Mucosa of descending colon (tissue), 3 donors: ENCODE results near the gene PXN. TPM values are rescaled to one million over a fixed set of nuclear protein-coding genes. Genes with fewer than 3 reads are reported as not detected.

Experiments
- ATAC-seq: fragments of 200-7000 bp; cut with Tn5 transposase; one replicate; pipeline ENCODE4 v1.9.1; 2020; ENCODE audit warnings: mild to moderate bottlenecking, moderate library complexity
- DNase-seq, 3 donors: peaks; one replicate each; pipeline ENCODE4 v3.0.0-alpha.2; 2020
- H3K36me3 ChIP-seq: fragments of 200-600 bp; one replicate; pipeline ENCODE4 v1.8.0; 2021; ENCODE audit warnings: low read depth, mild to moderate bottlenecking
- H3K4me1 ChIP-seq: fragments of 200-600 bp; one replicate; pipeline ENCODE4 v1.8.0; 2021; ENCODE audit warnings: low read depth, mild to moderate bottlenecking
- H3K4me3 ChIP-seq: fragments of 200-600 bp; one replicate; pipeline ENCODE4 v1.8.0; 2021; ENCODE audit warnings: mild to moderate bottlenecking
- H3K9me3 ChIP-seq: fragments of 200-600 bp; one replicate; pipeline ENCODE4 v1.8.0; 2021; ENCODE audit warnings: mild to moderate bottlenecking
- CTCF ChIP-seq: fragments of 200-600 bp; IDR thresholded peaks from one replicate; pipeline ENCODE4 v1.8.0; 2022; ENCODE audit warnings: antibody characterized with exemption, mild to moderate bottlenecking
- intact Hi-C, 2 donors: fragments of 100-400 bp; cut with DNase I in 1 of 2; cut with micrococcal nuclease in 1 of 2; formaldehyde crosslinking; loops; one replicate each; pipeline versions ENCODE4 v1.11.0 to v1.11.1; 2022; cut with DNase I, micrococcal nuclease
- total RNA-seq, 3 donors: library from RNA; stranded (reverse); fragmentation: NEBNext Ultra II Directional in 2 of 3; extraction: Animal tissue kit (Norgen Biotek cat#: 25700) in 2 of 3; gene quantifications; one replicate each; pipeline versions ENCODE4 v1.2.1 to v1.2.4, GENCODE V29; 2021 to 2023
- donor health status: DM: no; HTN: no; CAD: no; lungs with moderate emphysema.
- donor health status: DM: no; HTN: no; CAD: no.
- donor health status: DM: no; HTN: yes; CAD: no.

Gene PXN
- total RNA-seq, 3 donors from 2014 or later, result 117 to 167 (median 146) TPM

- H3K9me3 ChIP-seq, result no peaks in the 10 kb centered on the region
- no peak for TF ChIP-seq CTCF
- H3K4me3 ChIP-seq, result no peak overlapping the region
- no peaks in the 10 kb centered on the region for H3K4me1 ChIP-seq
- ATAC-seq (no peak), DNase-seq (no peak)
- peaks cover 27% of the 10 kb centered on the region for H3K36me3 ChIP-seq
- intact Hi-C loops, result no loop called here
These were observed 102.8 kb downstream of the PXN start for GRCh38 chr12:120162763-120163162.

- intact Hi-C loops, result no loop called here
- H3K4me3 ChIP-seq, result no peak overlapping the region
- H3K36me3 ChIP-seq, result peaks cover 27% of the 10 kb centered on the region
- no peak for ATAC-seq
- DNase-seq, result no peak
- no peaks in the 10 kb centered on the region for H3K4me1 ChIP-seq
- no peaks in the 10 kb centered on the region for H3K9me3 ChIP-seq
- TF ChIP-seq CTCF, result no peak
These were observed 103.7 kb downstream of the PXN start for GRCh38 chr12:120161852-120162251.

Other genes with a start within 250 kb of the PXN start
- gene RAB35, start 149.0 kb downstream of the PXN start, total RNA-seq, result 10 to 100 TPM; 50.1 to 56.5 (median 51.3) TPM
- 100 to 1,000 TPM in 1 of 3 donors, 10 to 100 TPM in 2; 74.6 to 108 (median 76.7) TPM for gene GCN1, start 71.0 kb downstream of the PXN start, total RNA-seq
- gene RPLP0, start 64.6 kb downstream of the PXN start, total RNA-seq, result 1,000 to 10,000 TPM; 1,175 to 1,810 (median 1,602) TPM
- over 10,000 TPM in 2 of 3 donors, 1,000 to 10,000 TPM in 1; 4,682 to 17,144 (median 13,566) TPM for gene RNU4-2, start 26.2 kb upstream of the PXN start, total RNA-seq
- gene RNU4-1, start 27.5 kb upstream of the PXN start, total RNA-seq, result 1,000 to 10,000 TPM; 2,217 to 4,015 (median 3,130) TPM
- gene SIRT4, start 36.6 kb upstream of the PXN start, total RNA-seq, result 1 to 10 TPM in 2 of 3 donors, under 1 TPM in 1; 0.53 to 3.9 (median 2.8) TPM
- gene PLA2G1B, start 62.0 kb upstream of the PXN start, total RNA-seq, result not detected
- 1 to 10 TPM; 3.7 to 6.3 (median 3.8) TPM for gene MSI1, start 103.4 kb upstream of the PXN start, total RNA-seq
- gene COX6A1, start 172.4 kb upstream of the PXN start, total RNA-seq, result 100 to 1,000 TPM; 509 to 899 (median 865) TPM
- 10 to 100 TPM; 14.9 to 16.7 (median 16.3) TPM for gene TRIAP1, start 180.7 kb upstream of the PXN start, total RNA-seq
- 10 to 100 TPM; 20.6 to 29.5 (median 26.8) TPM for gene GATC, start 180.7 kb upstream of the PXN start, total RNA-seq
- gene SRSF9, start 204.0 kb upstream of the PXN start, total RNA-seq, result 100 to 1,000 TPM; 117 to 140 (median 139) TPM
- gene DYNLL1, start 230.4 kb upstream of the PXN start, total RNA-seq, result 100 to 1,000 TPM; 309 to 343 (median 309) TPM